GM23338 (cell line): ENCODE results near the gene TULP3.

ENCODE experiments used
- EZH2 ChIP-seq: fragments of 200-600 bp; sonication (generic); IDR thresholded peaks from one replicate; pipeline ENCODE4 v1.8.0; 2017; ENCODE audit warnings: antibody characterized with exemption, mild to moderate bottlenecking, low read depth; ENCODE audit not compliant: unreplicated experiment
- TF ChIP-seq, protein P1 (sequence below), 2 experiments: fragments of 200-600 bp in 1 of 2; sonication (generic) in 1 of 2; conservative IDR thresholded peaks; 2 replicates each; pipeline versions ENCODE4 v1.5.1 to v1.6.1; 2016 to 2017; ENCODE audit warnings: antibody characterized with exemption in 2 of 2, low read depth in 2 of 2, mild to moderate bottlenecking in 2 of 2, moderate library complexity in 1 of 2

DNA sequence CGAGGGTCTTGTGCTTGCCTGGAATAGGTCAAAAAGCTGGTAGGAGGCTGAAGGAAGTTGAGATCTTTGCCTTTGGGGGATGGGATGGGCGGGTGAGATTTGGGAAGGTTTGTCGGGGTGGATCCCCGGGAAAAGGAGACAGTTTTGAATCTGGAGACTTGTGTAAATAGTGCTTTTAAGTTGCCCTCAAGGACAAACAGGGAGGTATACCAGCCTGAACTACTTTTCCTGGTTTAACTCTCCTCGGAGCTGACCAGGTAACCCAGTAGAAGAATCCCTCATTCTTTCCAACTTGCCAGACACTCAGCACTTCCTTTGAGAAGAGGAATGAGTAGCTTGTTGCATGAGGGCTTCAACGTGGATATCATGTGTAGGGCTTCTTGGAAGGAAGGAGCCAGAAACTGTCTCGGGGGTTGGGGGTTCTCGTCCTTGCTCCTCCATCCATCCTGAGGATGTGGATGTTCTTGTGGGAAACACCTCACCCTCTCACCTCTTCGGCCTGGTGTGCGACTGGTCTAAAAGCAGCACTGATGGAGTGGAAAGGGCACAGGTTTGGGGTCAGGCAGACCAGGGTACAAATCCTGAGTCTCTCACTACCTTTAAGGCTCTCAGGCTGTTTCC, 70.4 kb downstream of the TULP3 start:
- no peak for TF ChIP-seq EZH2
- TF ChIP-seq, protein P1, sequence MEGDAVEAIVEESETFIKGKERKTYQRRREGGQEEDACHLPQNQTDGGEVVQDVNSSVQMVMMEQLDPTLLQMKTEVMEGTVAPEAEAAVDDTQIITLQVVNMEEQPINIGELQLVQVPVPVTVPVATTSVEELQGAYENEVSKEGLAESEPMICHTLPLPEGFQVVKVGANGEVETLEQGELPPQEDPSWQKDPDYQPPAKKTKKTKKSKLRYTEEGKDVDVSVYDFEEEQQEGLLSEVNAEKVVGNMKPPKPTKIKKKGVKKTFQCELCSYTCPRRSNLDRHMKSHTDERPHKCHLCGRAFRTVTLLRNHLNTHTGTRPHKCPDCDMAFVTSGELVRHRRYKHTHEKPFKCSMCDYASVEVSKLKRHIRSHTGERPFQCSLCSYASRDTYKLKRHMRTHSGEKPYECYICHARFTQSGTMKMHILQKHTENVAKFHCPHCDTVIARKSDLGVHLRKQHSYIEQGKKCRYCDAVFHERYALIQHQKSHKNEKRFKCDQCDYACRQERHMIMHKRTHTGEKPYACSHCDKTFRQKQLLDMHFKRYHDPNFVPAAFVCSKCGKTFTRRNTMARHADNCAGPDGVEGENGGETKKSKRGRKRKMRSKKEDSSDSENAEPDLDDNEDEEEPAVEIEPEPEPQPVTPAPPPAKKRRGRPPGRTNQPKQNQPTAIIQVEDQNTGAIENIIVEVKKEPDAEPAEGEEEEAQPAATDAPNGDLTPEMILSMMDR (conservative IDR thresholded peaks at IDR 0.05; ENCODE audit: low read depth in 2 of 2): no peak
